NCI-H1092 (cell line): ENCODE results near the gene TXNDC11.

ENCODE experiments used
- DNase-seq: peaks from one replicate; lab custom pipeline; 2025; lab: John Stamatoyannopoulos, UW

TXNDC11 gene

GRCh38 chr16:11660565-11660964, 82.1 kb downstream of the TXNDC11 start:
- no peak for DNase-seq

GRCh38 chr16:11658896-11659708, 83.6 kb downstream of the TXNDC11 start:
- DNase-seq, result no peak

- DNase-seq, result no peak
Measured at GRCh38 chr16:11657556-11657955, 85.1 kb downstream of the TXNDC11 start.

GRCh38 chr16:11655655-11656054, 87.0 kb downstream of the TXNDC11 start:
- no peak for DNase-seq

- no peak for DNase-seq
Measured at GRCh38 chr16:11651796-11652195, 90.9 kb downstream of the TXNDC11 start.

- DNase-seq, result no peak
Measured at GRCh38 chr16:11650641-11651591, 91.7 kb downstream of the TXNDC11 start.

DNA sequence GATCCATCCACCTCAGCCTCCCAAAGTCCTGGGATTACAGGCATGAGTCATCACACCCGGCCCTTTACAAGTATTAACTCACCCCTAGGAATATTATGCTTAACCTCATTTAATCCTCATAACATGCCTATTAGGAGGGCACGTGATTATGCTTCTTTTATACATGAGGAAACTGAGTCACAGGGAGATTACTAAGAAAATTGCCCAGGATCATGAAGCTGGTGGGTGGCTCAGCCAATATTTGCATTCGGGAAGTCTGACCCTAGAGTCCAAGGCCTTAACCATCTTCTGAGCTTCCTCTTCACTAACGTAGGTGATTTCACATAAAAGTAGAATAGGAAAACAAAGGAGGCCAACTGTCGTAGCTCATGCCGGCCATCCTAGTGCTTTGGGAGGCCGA, 93.4 kb downstream of the TXNDC11 start:
- DNase-seq, result no peak

DNA sequence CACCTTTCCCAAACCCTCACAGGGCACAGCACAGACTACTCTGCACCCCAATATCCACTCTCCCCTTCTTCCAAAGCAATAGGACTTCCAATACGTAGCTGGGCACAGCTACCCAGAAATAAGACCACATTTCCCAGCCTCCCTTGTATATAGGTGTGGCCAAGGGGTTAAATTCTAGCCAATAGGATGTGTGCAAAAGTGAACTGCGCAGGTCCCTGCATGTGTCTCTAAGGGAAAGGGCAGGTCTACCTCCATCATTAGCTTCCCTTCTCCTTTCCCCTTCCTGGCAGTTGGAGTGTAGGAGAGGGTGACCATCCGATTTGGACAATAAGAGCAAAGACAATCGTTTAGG, 99.9 kb downstream of the TXNDC11 start:
- DNase-seq, result no peak

GRCh38 chr16:11640987-11641817, 101.5 kb downstream of the TXNDC11 start:
- DNase-seq, result peak; percentile 14

DNA sequence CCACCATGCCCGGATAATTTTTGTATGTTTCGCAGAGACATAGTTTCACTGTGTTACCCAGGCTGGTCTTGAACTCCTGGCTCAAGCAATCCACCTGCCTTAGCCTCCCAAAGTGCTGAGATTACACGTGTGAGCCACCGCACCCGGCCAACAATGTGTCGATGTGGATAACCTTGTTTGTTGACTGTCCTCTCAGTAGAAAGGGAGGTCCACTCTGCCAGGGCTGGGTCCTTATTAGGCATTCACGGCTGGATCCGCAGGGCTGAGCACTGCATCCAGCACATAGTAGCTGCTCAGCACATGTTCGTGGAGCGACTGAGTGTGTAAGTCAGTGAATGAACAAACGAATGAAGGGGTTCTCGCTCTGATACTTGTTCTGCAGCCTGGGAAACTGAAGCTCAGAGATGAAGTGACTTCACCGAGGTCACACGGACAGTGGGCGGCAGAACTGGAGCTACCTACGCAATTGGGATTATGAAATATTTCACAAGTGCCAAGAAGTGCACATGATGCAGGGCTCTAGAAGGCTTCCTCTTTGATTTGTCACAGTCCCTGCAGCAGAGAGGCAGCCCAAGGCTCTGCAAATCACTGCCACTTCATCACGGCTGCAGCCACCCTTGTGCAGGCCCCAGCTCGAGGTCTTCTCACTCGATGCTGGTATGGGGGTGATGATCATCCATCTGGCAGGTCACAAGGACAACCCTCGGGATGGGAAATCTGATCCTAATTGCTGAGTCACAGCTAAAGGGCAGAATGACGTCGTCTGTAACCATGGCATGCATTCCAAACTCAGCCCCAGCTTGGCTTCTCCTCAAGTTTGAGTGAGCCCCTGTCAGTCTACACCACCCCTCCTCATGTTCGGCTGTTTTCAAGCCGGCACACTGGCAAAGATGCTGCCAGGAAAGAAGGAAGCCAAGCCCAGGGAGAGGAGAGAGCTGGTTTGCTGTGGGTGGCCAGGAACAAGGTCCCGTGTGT, 102.4 kb downstream of the TXNDC11 start:
- no peak for DNase-seq

- no peak for DNase-seq
Measured at GRCh38 chr16:11639008-11639562, 103.6 kb downstream of the TXNDC11 start.

DNA sequence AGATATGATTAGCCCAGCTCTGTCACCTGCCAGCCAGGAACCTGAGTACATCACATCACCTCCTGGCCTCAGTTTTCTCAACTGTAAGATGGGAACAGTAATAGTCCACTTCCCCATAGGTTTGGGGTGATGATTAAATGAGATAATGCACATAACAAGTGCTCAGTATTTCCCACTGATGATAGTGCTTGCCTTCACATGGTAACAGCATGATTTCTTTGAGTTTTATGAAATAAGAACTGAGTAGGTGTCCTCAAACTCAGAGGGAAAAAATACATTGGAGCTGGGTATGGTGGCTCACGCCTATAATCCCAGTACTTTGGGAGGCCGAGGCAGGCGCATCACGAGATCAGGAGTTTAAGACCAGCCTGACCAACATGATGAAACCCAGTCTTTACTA, 104.5 kb downstream of the TXNDC11 start:
- DNase-seq, result no peak

DNA sequence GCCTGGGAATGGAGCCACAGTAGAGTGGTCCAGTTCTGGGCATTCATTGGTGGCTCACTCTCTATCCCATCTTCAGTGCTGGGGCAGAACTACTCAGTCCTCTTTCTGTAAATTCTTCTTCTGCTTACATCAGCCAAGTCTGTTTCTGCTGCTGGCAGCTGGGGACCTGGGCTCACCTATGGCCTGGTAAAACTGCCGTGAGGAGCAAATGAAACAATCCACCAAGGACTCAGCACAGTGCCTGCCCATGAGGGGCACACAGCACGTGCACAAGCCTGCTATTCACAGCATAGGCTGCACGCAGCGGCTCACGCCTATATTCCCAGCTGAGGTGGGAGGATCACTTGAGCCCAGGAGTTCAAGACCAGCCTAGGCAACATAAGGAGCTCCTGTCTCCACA, 105.3 kb downstream of the TXNDC11 start:
- no peak for DNase-seq

DNA sequence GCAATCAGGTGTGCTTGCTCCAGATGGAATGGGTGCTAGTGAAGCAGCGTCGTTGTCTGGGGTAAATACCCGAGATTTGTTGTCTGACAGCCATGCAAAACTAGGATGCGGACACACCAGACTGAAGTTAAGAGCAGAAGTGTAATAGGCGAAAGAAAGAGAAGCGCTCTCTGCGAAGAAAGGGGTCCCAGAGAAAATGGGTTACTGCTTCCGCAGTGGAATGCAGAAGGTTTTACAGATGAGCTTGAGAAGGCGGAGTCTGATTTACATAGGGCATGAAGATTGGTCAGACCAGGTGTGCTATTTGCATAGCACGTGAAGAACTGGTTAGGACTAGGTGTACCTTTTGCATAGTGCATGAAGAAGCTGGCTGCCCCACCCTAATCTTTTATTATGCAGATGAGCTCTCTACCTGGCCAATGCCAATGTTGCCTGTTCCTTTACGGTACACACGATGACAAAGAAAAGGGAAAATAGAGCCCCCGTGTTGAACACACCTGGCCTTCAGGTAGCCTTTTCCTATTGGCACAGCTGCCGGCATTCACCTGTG, 106.4 kb downstream of the TXNDC11 start:
- DNase-seq, result peak; percentile 10

DNA sequence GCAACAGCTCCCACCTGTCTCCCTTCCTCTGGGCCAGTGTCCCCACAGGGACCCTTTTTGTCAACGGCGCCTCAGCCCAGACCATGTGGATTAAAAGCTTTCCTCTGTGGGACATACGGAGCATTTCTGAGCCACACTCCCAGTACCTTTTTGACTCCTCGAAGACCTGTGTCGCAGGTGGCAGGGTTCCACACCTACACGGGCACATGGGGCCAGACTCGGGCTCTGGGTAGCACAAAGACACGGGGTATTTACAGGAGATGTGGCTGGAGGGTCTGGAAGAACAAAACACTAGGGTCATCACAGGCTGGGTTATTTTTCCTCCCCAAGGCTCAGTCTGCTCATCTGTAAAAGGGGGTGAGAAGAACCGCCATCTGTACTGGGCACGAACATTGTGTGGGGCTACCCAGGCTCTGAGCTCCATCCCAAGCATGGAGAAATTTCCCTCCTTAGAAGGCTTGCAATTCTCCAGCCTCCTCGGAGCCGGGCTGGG, 106.9 kb downstream of the TXNDC11 start:
- DNase-seq, result no peak

GRCh38 chr16:11635113-11635652, 107.5 kb downstream of the TXNDC11 start:
- DNase-seq, result no peak

GRCh38 chr16:11634312-11634711, 108.3 kb downstream of the TXNDC11 start:
- no peak for DNase-seq

DNA sequence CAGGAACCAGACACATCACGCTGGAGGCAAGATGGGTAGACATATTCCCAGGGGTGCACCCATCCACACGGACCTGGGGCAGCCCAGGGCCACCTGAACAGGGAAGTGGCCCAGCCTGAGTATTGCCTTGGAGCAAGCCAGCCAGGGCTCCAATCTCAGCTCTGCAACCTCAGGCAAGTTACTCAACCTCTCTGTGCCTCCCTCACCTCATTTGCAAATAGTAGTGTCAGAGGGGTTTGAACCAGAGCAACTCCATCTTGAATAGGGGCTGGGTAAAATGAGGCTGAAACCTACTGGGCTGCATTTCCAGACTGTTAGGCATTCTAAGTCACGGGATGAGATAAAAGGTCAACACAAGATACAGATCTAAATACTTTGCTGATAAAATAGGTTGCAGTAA, 109.5 kb downstream of the TXNDC11 start:
- no peak for DNase-seq

DNA sequence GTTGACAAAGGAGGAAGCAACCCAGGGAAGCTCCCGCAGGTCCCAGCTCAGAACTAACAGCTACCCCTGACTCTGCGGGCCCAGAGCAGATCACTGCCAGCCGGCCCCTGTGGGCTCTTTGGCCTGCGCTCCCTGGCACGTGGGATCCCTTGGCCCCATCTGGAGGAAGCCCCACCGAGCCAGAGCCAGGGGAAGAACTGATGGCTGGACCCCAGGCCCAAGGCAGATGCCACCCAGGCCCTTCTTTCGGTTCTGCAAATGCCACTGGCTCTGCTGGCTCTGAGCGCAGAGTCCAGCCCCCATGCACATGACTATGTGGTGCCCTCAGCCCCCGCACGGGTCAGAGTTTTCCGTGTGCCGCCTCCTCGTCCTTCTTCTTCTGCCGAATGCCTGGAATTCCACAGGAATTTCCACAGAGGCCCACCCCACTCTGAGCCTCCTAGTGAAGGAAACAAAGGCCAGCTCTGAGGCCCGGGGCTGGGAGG, 110.2 kb downstream of the TXNDC11 start:
- DNase-seq, result no peak

GRCh38 chr16:11631214-11631613, 111.4 kb downstream of the TXNDC11 start:
- DNase-seq, result no peak
